ENCODE data around the gene HBP1.
A peak's percentile ranks its signal among the peaks of the same experiment; 100 is the strongest.
"Not testable (repeated sequence)": the region's sequence is repeated elsewhere in the genome, so short reads cannot be mapped to it uniquely, and the experiment has no call there.

Gene HBP1

DNA sequence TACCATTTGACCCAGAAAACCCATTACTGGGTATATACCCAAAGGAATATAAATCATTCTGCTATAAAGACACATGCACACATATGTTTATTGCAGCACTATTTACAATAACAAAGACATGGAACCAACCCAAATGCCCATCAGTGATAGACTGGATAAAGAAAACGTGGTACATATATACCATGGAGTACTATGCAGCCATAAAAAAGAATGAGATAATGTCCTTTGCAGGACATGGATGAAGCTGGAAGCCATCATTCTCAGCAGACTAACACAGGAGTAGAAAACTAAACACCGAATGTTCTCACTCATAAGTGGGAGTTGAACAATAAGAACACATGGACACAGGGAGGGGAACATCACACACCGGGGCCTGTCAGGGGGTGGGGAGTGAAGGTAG lies 13.1 kb upstream of the HBP1 start:
- not testable (repeated sequence) for H3K36me3 ChIP-seq (ENCODE audit: control insufficient read depth, insufficient read depth, low read length); H3K4me3 ChIP-seq (ENCODE audit: low read depth, low read length); H3K9ac ChIP-seq (ENCODE audit: low read length); H3K4me1 ChIP-seq (ENCODE audit: control insufficient read depth, insufficient read depth, low read length); H3K27me3 ChIP-seq (ENCODE audit: control insufficient read depth, insufficient read depth, low read length); H3K9me3 ChIP-seq (ENCODE audit: control insufficient read depth, insufficient read depth, low read depth, low read length); H3K27ac ChIP-seq (ENCODE audit: low read depth, low read length)

DNA sequence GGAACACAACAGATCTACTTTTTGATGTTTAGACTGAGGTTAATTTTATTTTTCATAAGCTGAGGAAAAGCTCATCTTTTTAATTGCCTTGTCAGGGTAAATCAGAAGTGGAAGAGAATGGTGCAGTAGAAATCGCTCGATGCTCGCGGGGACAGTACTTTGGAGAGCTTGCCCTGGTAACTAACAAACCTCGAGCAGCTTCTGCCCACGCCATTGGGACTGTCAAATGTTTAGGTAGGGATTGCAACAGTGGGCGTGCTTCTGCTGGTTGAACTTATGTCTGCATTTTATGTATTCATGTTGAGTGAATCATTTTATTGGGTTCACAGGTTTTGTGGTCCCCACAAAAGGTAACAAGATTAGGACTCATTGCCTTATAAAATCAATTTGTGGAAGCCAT lies 11.7 kb upstream of the HBP1 start:
- Histone ChIP-seq H3K9ac (ENCODE audit: low read length) (no peak overlapping the region), H3K4me3 (ENCODE audit: low read depth, low read length) (no peak overlapping the region), H3K27ac (ENCODE audit: low read depth, low read length) (no peak overlapping the region), H3K9me3 (ENCODE audit: control insufficient read depth, insufficient read depth, low read depth, low read length) (no peaks in the 10 kb centered on the region), H3K4me1 (ENCODE audit: control insufficient read depth, insufficient read depth, low read length) (no peaks in the 10 kb centered on the region), H3K36me3 (ENCODE audit: control insufficient read depth, insufficient read depth, low read length) (peaks cover 5% of the 10 kb centered on the region; the same call in 1 of the 2 replicates), H3K27me3 (ENCODE audit: control insufficient read depth, insufficient read depth, low read length) (no peaks in the 10 kb centered on the region)

DNA sequence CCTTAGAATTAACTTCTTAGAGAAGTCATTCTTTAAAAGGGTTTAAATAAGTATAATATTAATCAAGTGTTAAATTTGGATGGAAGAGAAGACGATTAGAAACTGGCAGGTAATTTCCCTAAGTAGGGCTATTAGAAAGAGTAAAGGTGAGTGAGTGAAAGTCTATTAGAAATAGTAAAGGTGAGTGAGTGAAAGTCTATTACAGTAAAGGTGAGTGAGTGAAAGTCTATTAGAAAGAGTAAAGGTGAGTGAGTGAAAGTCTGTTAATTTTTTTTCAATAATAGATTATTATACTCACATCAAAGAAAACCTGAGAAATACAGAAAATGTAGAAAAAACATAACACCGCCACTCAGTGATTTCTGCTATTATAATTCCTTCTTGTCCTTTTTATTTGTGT lies 10.8 kb upstream of the HBP1 start:
- no peaks in the 10 kb centered on the region for H3K4me1 ChIP-seq (ENCODE audit: control insufficient read depth, insufficient read depth, low read length)

DNA sequence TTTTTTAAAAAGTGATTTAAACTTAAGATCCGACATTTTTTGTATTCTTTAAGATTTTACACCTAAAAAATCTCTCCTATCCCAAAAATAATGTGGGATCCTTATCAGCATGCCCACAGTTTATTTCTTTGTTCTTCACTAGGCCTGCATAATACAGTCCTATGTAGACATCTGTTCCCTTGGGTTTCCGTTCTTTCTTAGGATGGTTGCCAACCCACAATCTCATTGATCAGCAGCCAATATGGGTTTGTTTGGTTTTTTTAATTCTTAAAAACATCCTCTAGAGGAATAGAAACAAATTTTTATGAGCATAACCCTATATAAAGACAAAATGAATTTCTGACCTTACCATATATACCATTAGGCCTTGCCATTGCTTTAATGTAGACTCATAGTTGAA lies 8.4 kb upstream of the HBP1 start:
- Histone ChIP-seq H3K27ac (ENCODE audit: low read depth, low read length) (no peak overlapping the region), H3K4me3 (ENCODE audit: low read depth, low read length) (no peak overlapping the region), H3K9me3 (ENCODE audit: control insufficient read depth, insufficient read depth, low read depth, low read length) (no peaks in the 10 kb centered on the region), H3K4me1 (ENCODE audit: control insufficient read depth, insufficient read depth, low read length) (peaks cover 2% of the 10 kb centered on the region; the same call in 1 of the 2 replicates), H3K27me3 (ENCODE audit: control insufficient read depth, insufficient read depth, low read length) (no peaks in the 10 kb centered on the region), H3K36me3 (ENCODE audit: control insufficient read depth, insufficient read depth, low read length) (peaks cover 5% of the 10 kb centered on the region; the same call in 1 of the 2 replicates), H3K9ac (ENCODE audit: low read length) (no peak overlapping the region)

More for the DNA sequence above, 10.8 kb upstream of the HBP1 start:
- Histone ChIP-seq H3K9me3 (ENCODE audit: control insufficient read depth, insufficient read depth, low read depth, low read length) (no peaks in the 10 kb centered on the region), H3K27ac (ENCODE audit: low read depth, low read length) (no peak overlapping the region), H3K9ac (ENCODE audit: low read length) (no peak overlapping the region), H3K36me3 (ENCODE audit: control insufficient read depth, insufficient read depth, low read length) (peaks cover 5% of the 10 kb centered on the region; the same call in 1 of the 2 replicates), H3K4me3 (ENCODE audit: low read depth, low read length) (no peak overlapping the region), H3K27me3 (ENCODE audit: control insufficient read depth, insufficient read depth, low read length) (no peaks in the 10 kb centered on the region)

DNA sequence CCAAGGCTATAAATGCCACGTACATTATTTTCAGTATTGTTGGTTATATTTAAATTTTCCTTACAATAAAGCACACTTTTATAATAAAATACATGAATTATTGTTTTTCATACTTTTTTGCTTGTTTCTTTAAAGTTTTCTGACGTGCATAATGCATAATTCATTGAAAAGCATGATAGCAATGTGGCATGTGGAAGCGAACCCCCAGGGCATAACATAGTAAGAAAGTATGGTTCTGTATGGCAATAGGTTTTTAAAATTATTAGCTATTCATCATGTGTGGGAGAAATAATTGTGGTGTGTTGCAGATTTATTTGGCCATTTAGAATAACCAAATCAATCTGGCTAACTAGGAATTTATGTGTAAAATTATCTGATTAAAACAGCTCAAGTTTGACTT lies 7.4 kb upstream of the HBP1 start:
- peaks cover 7% of the 10 kb centered on the region; the same call in 1 of the 2 replicates for H3K4me1 ChIP-seq (ENCODE audit: control insufficient read depth, insufficient read depth, low read length)
- no peak overlapping the region for H3K4me3 ChIP-seq (ENCODE audit: low read depth, low read length)
- peaks cover 5% of the 10 kb centered on the region; the same call in 1 of the 2 replicates for H3K36me3 ChIP-seq (ENCODE audit: control insufficient read depth, insufficient read depth, low read length)
- no peak overlapping the region for H3K27ac ChIP-seq (ENCODE audit: low read depth, low read length)
- no peak overlapping the region for H3K9ac ChIP-seq (ENCODE audit: low read length)
- H3K9me3 ChIP-seq (ENCODE audit: control insufficient read depth, insufficient read depth, low read depth, low read length): no peaks in the 10 kb centered on the region
- H3K27me3 ChIP-seq (ENCODE audit: control insufficient read depth, insufficient read depth, low read length): no peaks in the 10 kb centered on the region

DNA sequence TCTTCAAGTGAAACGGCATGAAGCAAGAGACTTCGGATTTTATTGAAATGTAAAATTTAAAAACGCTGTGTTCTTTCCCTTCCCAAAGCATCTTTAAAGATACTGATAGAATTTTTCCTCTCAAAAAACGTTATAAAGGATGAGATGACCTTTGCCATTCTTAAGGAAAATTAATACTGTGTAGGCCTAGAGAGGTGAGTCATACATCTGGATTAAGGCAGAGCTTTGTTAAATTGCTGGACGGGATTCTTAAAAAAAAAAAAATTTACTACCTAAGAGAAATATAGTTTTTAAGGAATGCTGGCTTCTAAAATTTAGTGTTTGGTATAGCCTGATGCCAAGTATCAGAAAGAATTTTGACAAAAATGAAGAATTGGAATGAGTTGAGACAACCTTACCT lies 6.3 kb upstream of the HBP1 start:
- peaks cover 14% of the 10 kb centered on the region; the same call in 1 of the 2 replicates for H3K4me1 ChIP-seq (ENCODE audit: control insufficient read depth, insufficient read depth, low read length)
- no peaks in the 10 kb centered on the region for H3K9me3 ChIP-seq (ENCODE audit: control insufficient read depth, insufficient read depth, low read depth, low read length)
- H3K4me3 ChIP-seq (ENCODE audit: low read depth, low read length): no peak overlapping the region
- peaks cover 5% of the 10 kb centered on the region; the same call in 1 of the 2 replicates for H3K36me3 ChIP-seq (ENCODE audit: control insufficient read depth, insufficient read depth, low read length)
- no peak overlapping the region for H3K9ac ChIP-seq (ENCODE audit: low read length)
- H3K27me3 ChIP-seq (ENCODE audit: control insufficient read depth, insufficient read depth, low read length): no peaks in the 10 kb centered on the region
- H3K27ac ChIP-seq (ENCODE audit: low read depth, low read length): no peak overlapping the region

DNA sequence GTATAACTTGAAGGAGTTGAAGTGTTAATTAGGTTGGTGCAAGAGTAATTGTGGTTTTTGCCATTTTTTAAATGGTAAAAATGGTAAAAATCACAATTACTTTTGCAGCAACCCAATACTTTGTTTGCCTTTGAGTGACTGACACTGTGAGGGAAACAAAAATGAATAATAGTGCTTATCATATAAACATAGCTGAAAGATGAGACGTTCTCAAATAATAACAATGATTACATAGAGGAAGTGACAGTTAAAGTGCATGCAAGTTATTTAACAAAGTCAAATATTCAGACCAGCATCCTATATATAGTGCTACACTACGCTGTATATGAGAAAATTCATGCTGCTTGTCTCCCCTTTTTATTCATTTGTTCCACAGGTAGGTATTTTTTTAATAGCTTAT lies 4.7 kb upstream of the HBP1 start:
- Histone ChIP-seq H3K4me3 (ENCODE audit: low read depth, low read length) (no peak overlapping the region), H3K9me3 (ENCODE audit: control insufficient read depth, insufficient read depth, low read depth, low read length) (no peaks in the 10 kb centered on the region), H3K36me3 (ENCODE audit: control insufficient read depth, insufficient read depth, low read length) (peaks cover 5% of the 10 kb centered on the region; the same call in 1 of the 2 replicates), H3K9ac (ENCODE audit: low read length) (no peak overlapping the region), H3K27me3 (ENCODE audit: control insufficient read depth, insufficient read depth, low read length) (no peaks in the 10 kb centered on the region), H3K4me1 (ENCODE audit: control insufficient read depth, insufficient read depth, low read length) (peaks cover 14% of the 10 kb centered on the region; the same call in 1 of the 2 replicates), H3K27ac (ENCODE audit: low read depth, low read length) (no peak overlapping the region)

DNA sequence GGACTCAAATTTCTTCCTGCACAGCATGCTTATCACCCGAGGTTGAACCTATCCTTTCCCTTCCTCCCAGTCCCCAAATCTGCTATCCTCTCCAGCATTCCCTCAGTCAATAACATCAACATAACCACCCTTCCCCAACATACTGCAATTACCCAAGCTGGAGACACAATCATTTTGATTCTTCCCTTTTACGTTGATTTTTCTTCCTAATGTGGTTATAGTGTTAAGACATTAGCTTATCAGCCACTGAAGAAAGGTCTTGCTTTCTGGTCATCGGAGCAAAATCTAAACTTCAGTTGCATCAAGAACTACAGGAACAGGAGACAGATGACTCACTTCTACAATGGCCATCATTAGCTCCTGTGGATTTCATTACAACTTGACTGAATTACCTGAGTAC lies 3.5 kb upstream of the HBP1 start:
- Histone ChIP-seq H3K27me3 (ENCODE audit: control insufficient read depth, insufficient read depth, low read length) (no peaks in the 10 kb centered on the region), H3K4me3 (ENCODE audit: low read depth, low read length) (no peak overlapping the region), H3K27ac (ENCODE audit: low read depth, low read length) (no peak overlapping the region), H3K9me3 (ENCODE audit: control insufficient read depth, insufficient read depth, low read depth, low read length) (no peaks in the 10 kb centered on the region), H3K4me1 (ENCODE audit: control insufficient read depth, insufficient read depth, low read length) (peaks cover 14% of the 10 kb centered on the region; the same call in 1 of the 2 replicates), H3K9ac (ENCODE audit: low read length) (no peak overlapping the region), H3K36me3 (ENCODE audit: control insufficient read depth, insufficient read depth, low read length) (no peaks in the 10 kb centered on the region)

DNA sequence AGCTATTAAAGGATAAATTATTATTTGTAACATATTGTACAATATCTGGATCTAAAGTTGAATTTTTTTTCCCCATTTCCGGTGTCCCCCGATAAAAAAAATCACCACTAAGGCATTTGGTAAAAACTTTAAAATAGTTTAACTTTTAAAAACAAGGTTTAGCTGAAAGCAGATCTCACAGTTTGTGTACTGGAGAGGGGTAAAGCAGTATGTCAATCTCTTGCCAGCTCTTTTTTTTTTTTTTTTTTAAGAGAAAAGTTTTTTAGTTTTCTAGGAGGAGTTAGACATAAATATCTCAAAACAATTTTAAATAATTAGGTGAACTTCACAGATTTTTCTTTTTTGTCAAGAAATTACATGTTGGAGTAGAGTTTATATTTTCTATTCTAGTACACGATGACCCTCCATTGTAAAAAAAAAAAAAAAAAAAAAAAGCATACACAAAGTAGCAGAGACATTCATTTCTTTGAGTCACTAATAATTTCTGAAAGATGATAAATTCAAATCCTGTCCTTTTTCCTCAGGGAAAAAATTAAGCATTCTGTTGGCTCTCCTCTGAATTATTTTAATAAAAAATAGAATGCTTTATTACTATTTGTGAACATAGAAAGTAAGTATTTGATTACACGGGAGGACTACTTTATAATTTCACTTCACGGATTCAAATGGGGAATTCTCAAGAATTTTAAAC lies 1.9 kb upstream of the HBP1 start:
- H3K4me1 ChIP-seq (ENCODE audit: control insufficient read depth, insufficient read depth, low read length): peaks cover 17% of the 10 kb centered on the region
- no peaks in the 10 kb centered on the region for H3K9me3 ChIP-seq (ENCODE audit: control insufficient read depth, insufficient read depth, low read depth, low read length)
- no peaks in the 10 kb centered on the region for H3K36me3 ChIP-seq (ENCODE audit: control insufficient read depth, insufficient read depth, low read length)
- peak overlapping the region; percentile 85 for H3K9ac ChIP-seq (ENCODE audit: low read length)
- H3K4me3 ChIP-seq (ENCODE audit: low read depth, low read length): peak overlapping the region; percentile 89
- no peaks in the 10 kb centered on the region for H3K27me3 ChIP-seq (ENCODE audit: control insufficient read depth, insufficient read depth, low read length)
- H3K27ac ChIP-seq (ENCODE audit: low read depth, low read length): peak overlapping the region; percentile 95

DNA sequence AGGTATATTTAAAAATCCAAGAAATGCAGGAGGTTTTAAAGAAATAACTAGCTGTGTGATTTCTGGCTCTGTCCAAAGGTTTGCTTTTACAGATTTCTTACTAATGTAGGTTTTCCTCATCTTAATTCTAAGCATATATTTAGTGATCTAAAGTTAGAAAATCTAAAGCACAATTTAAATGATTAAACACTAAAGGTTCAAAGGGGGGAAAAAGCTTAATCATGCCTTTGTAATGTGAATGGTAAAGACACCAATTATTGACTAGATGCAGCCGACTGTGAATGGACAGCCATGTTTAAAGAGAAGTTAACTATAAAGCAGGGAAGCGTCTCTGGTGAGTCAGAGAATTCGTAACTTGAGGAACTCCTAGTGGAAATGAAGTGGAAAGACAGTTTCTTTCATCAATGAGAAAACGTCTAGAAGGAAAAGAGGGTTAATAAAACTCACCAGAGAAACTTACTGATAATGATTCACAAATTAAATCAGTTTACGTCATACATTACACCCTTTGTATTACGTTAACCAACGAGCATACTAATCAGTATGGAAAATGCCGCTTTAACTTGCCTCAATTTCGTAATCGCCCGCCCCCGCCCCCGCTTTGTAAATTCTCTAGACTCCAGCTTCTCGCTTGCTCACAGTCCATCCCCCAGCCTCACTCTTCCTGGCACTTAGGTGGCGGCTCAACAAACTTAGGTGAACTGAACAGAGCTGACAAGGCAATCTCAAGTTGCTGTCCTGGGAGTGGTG lies 1.1 kb upstream of the HBP1 start:
- H3K9ac ChIP-seq (ENCODE audit: low read length): peak overlapping the region; percentile 85
- H3K4me3 ChIP-seq (ENCODE audit: low read depth, low read length): peak overlapping the region; percentile 89
- H3K27ac ChIP-seq (ENCODE audit: low read depth, low read length): peak overlapping the region; percentile 95
- H3K36me3 ChIP-seq (ENCODE audit: control insufficient read depth, insufficient read depth, low read length): no peaks in the 10 kb centered on the region
- H3K9me3 ChIP-seq (ENCODE audit: control insufficient read depth, insufficient read depth, low read depth, low read length): no peaks in the 10 kb centered on the region
- no peaks in the 10 kb centered on the region for H3K27me3 ChIP-seq (ENCODE audit: control insufficient read depth, insufficient read depth, low read length)
- peaks cover 17% of the 10 kb centered on the region for H3K4me1 ChIP-seq (ENCODE audit: control insufficient read depth, insufficient read depth, low read length)

Measured in HUES6 (cell line).